ENCODE measurements around the gene TOMM34.

- TF ChIP-seq, protein P1, sequence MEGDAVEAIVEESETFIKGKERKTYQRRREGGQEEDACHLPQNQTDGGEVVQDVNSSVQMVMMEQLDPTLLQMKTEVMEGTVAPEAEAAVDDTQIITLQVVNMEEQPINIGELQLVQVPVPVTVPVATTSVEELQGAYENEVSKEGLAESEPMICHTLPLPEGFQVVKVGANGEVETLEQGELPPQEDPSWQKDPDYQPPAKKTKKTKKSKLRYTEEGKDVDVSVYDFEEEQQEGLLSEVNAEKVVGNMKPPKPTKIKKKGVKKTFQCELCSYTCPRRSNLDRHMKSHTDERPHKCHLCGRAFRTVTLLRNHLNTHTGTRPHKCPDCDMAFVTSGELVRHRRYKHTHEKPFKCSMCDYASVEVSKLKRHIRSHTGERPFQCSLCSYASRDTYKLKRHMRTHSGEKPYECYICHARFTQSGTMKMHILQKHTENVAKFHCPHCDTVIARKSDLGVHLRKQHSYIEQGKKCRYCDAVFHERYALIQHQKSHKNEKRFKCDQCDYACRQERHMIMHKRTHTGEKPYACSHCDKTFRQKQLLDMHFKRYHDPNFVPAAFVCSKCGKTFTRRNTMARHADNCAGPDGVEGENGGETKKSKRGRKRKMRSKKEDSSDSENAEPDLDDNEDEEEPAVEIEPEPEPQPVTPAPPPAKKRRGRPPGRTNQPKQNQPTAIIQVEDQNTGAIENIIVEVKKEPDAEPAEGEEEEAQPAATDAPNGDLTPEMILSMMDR (IDR thresholded peaks at IDR 0.05): no peak
- no peak for TF ChIP-seq POLR2AphosphoS5 (IDR thresholded peaks at IDR 0.05; ENCODE audit: low read depth, low read length)
- no peak for TF ChIP-seq REST (IDR thresholded peaks at IDR 0.05; ENCODE audit: insufficient read depth in 1 of 2, low read depth in 2 of 2, low read length in 1 of 2)
- no peak for TF ChIP-seq TCF7L2 (IDR thresholded peaks at IDR 0.05; ENCODE audit: low read depth, low read length)
- TF ChIP-seq SIN3A (IDR thresholded peaks at IDR 0.05; ENCODE audit: borderline replicate concordance, insufficient read depth, low read depth, low read length): no peak
These were observed 41.9 kb downstream of the TOMM34 start for GRCh38 chr20:44918342-44918741.

Data from Panc1 (cell line).